Effector memory CD4-positive, alpha-beta T cell (primary cell): Measurements from ENCODE around the gene TTN.

ENCODE experiments used
- DNase-seq, 3 donors: peaks; one replicate each; pipeline ENCODE4 v3.0.0-alpha.2; 2020
- H3K27ac ChIP-seq: 2 replicates; pipeline ENCODE4 v1.7.0; 2013; ENCODE audit warnings: mild to moderate bottlenecking, low read length, moderate library complexity; ENCODE audit not compliant: insufficient read depth, poor library complexity, severe bottlenecking
- H3K27me3 ChIP-seq: replicated peaks from 2 replicates; pipeline ENCODE4 v1.7.0; 2013; ENCODE audit warnings: mild to moderate bottlenecking, low read length; ENCODE audit not compliant: insufficient read depth, control insufficient read depth, poor library complexity, severe bottlenecking
- H3K36me3 ChIP-seq: 2 replicates; pipeline ENCODE4 v1.7.0; 2013; ENCODE audit warnings: mild to moderate bottlenecking, low read length, moderate library complexity; ENCODE audit not compliant: control insufficient read depth, insufficient read depth
- H3K4me1 ChIP-seq: 2 replicates; pipeline ENCODE4 v1.7.0; 2013; ENCODE audit warnings: low read length, mild to moderate bottlenecking; ENCODE audit not compliant: control insufficient read depth, insufficient read depth, poor library complexity, severe bottlenecking
- H3K4me3 ChIP-seq: 2 replicates; pipeline ENCODE4 v1.7.0; 2013; ENCODE audit warnings: low read length, low read depth, mild to moderate bottlenecking; ENCODE audit not compliant: insufficient read depth, poor library complexity, severe bottlenecking
- H3K9me3 ChIP-seq: 2 replicates; pipeline ENCODE4 v1.7.0; 2013; ENCODE audit warnings: mild to moderate bottlenecking, low read length, moderate library complexity; ENCODE audit not compliant: control insufficient read depth

Gene TTN

GRCh38 chr2:178641498-178641897 lies 165.7 kb downstream of the TTN start:
- Histone ChIP-seq H3K27me3 (no peaks in the 10 kb centered on the region), H3K9me3 (no peaks in the 10 kb centered on the region), H3K36me3 (no peaks in the 10 kb centered on the region), H3K4me1 (no peaks in the 10 kb centered on the region), H3K4me3 (no peak overlapping the region), H3K27ac (no peak overlapping the region)
- no peak for DNase-seq

GRCh38 chr2:178635897-178636296 lies 171.3 kb downstream of the TTN start:
- Histone ChIP-seq H3K27ac (no peak overlapping the region), H3K9me3 (no peaks in the 10 kb centered on the region), H3K36me3 (no peaks in the 10 kb centered on the region), H3K4me1 (no peaks in the 10 kb centered on the region), H3K4me3 (no peak overlapping the region), H3K27me3 (no peaks in the 10 kb centered on the region)
- no peak for DNase-seq

GRCh38 chr2:178632729-178633128 lies 174.5 kb downstream of the TTN start:
- no peak overlapping the region for H3K4me3 ChIP-seq
- no peaks in the 10 kb centered on the region for H3K27me3 ChIP-seq
- no peak for DNase-seq
- H3K27ac ChIP-seq = no peak overlapping the region
- no peaks in the 10 kb centered on the region for H3K36me3 ChIP-seq
- H3K4me1 ChIP-seq = no peaks in the 10 kb centered on the region
- H3K9me3 ChIP-seq = no peaks in the 10 kb centered on the region

DNA sequence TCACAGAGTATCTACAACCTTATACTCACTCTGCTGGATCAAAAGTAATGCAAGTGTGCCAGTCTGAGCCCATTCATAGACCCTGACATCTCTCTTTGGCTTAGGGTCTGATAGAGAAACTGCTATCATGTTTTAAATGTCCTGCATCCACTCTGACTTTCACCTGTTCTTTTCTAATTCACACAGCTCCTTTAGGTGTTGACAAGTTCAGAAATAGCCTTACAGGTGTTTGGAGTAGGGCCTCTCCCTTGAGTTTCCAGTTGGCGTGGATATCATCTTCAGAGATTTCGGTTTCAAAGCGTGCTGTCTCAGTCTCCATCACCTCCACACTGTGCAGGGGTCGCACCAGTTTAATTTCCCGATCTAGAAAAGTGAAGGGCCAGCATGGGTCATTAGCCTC lies 176.6 kb downstream of the TTN start:
- Histone ChIP-seq H3K4me3 (no peak overlapping the region), H3K9me3 (no peaks in the 10 kb centered on the region), H3K36me3 (no peaks in the 10 kb centered on the region), H3K4me1 (no peaks in the 10 kb centered on the region), H3K27ac (no peak overlapping the region), H3K27me3 (no peaks in the 10 kb centered on the region)
- no peak for DNase-seq

- no peak overlapping the region for H3K4me3 ChIP-seq
- H3K27me3 ChIP-seq = no peaks in the 10 kb centered on the region
- DNase-seq = no peak
- H3K9me3 ChIP-seq = no peaks in the 10 kb centered on the region
- no peak overlapping the region for H3K27ac ChIP-seq
- H3K36me3 ChIP-seq = no peaks in the 10 kb centered on the region
- no peaks in the 10 kb centered on the region for H3K4me1 ChIP-seq
Observed at GRCh38 chr2:178629463-178629862, 177.8 kb downstream of the TTN start.

GRCh38 chr2:178628605-178629004 lies 178.6 kb downstream of the TTN start:
- Histone ChIP-seq H3K27me3 (no peaks in the 10 kb centered on the region), H3K9me3 (no peaks in the 10 kb centered on the region), H3K4me1 (no peaks in the 10 kb centered on the region), H3K36me3 (no peaks in the 10 kb centered on the region), H3K27ac (no peak overlapping the region), H3K4me3 (no peak overlapping the region)
- no peak for DNase-seq

DNA sequence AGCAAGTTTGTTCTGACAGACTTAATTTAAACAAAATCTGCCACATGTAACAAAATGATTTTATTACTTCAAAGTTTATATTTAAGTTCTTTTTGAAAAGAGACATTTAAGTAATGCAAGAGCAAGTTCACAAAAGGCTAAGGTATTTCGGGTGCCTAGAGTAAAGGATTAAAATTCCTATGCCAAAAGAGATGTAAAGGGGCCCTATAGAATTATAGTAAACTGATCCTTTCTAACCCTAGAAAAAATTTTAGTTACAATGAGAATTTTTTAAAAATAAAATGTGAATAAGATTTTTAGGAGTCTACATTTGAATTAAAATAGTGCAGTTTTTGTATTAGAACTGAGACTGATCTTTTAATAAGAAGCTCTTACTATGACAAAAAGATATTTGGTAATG lies 179.8 kb downstream of the TTN start:
- Histone ChIP-seq H3K27ac (no peak overlapping the region), H3K4me3 (no peak overlapping the region), H3K4me1 (no peaks in the 10 kb centered on the region), H3K36me3 (no peaks in the 10 kb centered on the region), H3K27me3 (no peaks in the 10 kb centered on the region), H3K9me3 (no peaks in the 10 kb centered on the region)
- DNase-seq = no peak

GRCh38 chr2:178615969-178616368 lies 191.3 kb downstream of the TTN start:
- peaks cover 9% of the 10 kb centered on the region for H3K36me3 ChIP-seq
- H3K27ac ChIP-seq = no peak overlapping the region

GRCh38 chr2:178602901-178603300 lies 204.3 kb downstream of the TTN start:
- Histone ChIP-seq H3K27me3 (no peaks in the 10 kb centered on the region), H3K4me1 (no peaks in the 10 kb centered on the region), H3K27ac (no peak overlapping the region), H3K4me3 (no peak overlapping the region), H3K36me3 (peaks cover 16% of the 10 kb centered on the region), H3K9me3 (no peaks in the 10 kb centered on the region)
- no peak for DNase-seq

More at GRCh38 chr2:178615969-178616368, 191.3 kb downstream of the TTN start:
- Histone ChIP-seq H3K9me3 (no peaks in the 10 kb centered on the region), H3K4me1 (no peaks in the 10 kb centered on the region), H3K27me3 (no peaks in the 10 kb centered on the region), H3K4me3 (no peak overlapping the region)
- no peak for DNase-seq

GRCh38 chr2:178592655-178593054 lies 214.6 kb downstream of the TTN start:
- Histone ChIP-seq H3K4me1 (no peaks in the 10 kb centered on the region), H3K4me3 (no peak overlapping the region), H3K9me3 (no peaks in the 10 kb centered on the region), H3K27me3 (no peaks in the 10 kb centered on the region), H3K36me3 (peaks cover 11% of the 10 kb centered on the region), H3K27ac (no peak overlapping the region)
- DNase-seq = no peak

GRCh38 chr2:178589335-178589734 lies 217.9 kb downstream of the TTN start:
- no peak for DNase-seq
- no peaks in the 10 kb centered on the region for H3K9me3 ChIP-seq
- H3K4me1 ChIP-seq = no peaks in the 10 kb centered on the region
- no peaks in the 10 kb centered on the region for H3K27me3 ChIP-seq
- no peak overlapping the region for H3K4me3 ChIP-seq
- peaks cover 11% of the 10 kb centered on the region for H3K36me3 ChIP-seq
- no peak overlapping the region for H3K27ac ChIP-seq
